Stimulated activated naive CD8-positive, alpha-beta T cell treated with anti-CD3 and anti-CD28 coated beads, Interleukin-15, Interleukin-2, amounts not matched to agents 100 U/mL and 50 U/mL, for 24 hours (primary cell): ENCODE measurements around the gene IFT81.
A peak's percentile ranks its signal among the peaks of the same experiment; 100 is the strongest.

Experiments used
- ATAC-seq: fragments of 150-1000 bp; cut with Tn5 transposase; one replicate; pipeline ENCODE4 v1.10.0; 2021
- DNase-seq: peaks from one replicate; pipeline ENCODE4 v3.0.0; 2021

IFT81 gene

DNA sequence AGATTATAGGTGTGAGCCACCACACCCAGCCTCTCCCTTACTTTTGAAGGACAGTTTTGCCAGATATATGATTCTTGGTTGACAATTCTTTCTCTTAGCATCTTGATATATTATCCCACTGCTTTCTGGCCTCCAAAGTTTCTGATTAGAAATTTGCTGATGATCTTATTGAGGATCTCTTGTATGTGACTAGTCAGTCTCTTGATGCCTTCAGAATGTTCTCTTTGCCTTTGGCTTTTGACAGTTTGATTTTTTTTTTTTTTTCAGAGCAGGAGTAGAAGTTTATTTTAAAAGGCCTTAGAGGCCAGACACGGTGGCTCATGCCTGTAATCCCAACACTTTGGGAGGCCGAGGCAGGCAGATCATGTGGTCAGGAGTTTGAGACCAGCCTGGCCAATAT, 32.6 kb downstream of the IFT81 start:
- ATAC-seq (no peak), DNase-seq (no peak)

DNA sequence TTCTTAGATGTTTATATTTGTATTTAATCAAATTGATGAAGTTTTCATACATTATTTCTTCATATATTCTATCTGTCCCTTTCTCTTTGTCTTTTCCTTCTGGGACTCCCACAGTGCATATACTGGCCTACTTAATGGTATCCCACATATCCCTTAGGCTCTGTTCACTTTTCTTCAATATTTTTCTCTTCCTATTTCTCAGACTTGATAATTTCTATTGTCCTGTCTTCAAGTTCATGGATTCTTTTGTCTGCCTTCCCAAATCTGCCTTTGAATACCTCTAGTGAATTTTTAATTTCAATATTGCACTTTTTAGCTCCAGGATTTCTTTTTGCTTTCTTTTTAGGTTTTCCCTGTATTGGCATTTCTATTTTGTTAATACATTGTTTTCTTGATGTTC, 33.4 kb downstream of the IFT81 start:
- no peak for ATAC-seq

DNA sequence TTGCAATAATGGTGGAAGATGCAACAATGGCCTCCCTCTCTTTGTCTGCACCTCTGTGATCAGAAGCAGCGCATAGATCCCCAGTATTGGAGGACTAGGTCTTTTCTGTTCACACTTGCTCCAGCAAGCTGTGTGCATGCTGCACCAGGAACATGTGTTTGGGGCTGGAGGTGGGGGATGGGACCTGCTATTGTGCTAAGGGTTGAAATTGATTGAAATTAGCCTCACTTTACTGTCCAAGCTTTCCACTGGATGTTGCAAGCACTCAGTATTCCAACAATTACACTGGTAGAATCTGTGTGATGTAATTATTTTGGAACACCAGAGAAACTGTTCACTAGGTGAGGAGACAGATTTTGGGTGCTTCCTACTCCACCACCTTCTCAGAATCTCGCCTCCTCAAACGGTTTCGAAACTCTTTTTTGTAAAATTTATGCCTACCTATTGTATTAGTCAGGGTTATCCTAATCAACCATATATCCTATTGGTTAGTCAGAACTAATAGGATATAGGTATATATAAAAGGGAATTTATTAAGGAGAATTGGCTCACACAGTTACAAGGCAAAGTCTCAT, 35.6 kb downstream of the IFT81 start:
- DNase-seq: no peak
- no peak for ATAC-seq

More for the DNA sequence above, 33.4 kb downstream of the IFT81 start:
- DNase-seq: no peak

DNA sequence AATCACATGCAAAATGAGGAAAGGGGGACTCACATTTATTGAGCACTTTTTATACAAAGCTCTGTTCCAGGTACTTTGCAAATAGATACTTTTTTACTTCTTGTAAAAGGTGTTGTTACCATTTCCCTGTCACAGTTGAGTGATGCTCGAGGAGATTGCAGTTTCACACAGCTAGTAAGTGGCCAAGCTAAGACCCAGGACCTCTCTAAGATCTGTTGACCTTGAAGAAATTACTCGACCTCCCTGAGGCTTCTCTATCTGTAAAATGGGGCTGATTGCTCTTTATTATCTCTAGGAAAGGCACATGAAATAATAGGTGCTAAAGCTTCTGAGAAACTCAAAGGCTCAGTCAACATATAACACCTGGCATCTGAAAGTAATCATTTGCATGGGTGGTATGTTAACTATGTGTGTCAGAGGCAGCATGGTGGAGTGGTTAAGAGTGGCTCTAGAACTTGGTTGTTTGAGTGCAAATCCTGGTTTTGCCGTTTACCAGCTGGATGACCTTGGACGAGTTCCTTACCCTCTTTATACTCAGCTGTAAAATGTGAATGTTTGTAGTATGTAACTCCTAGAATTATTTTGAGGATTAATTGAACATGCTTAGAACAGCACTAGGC, 41.5 kb downstream of the IFT81 start:
- DNase-seq: no peak
- no peak for ATAC-seq

DNA sequence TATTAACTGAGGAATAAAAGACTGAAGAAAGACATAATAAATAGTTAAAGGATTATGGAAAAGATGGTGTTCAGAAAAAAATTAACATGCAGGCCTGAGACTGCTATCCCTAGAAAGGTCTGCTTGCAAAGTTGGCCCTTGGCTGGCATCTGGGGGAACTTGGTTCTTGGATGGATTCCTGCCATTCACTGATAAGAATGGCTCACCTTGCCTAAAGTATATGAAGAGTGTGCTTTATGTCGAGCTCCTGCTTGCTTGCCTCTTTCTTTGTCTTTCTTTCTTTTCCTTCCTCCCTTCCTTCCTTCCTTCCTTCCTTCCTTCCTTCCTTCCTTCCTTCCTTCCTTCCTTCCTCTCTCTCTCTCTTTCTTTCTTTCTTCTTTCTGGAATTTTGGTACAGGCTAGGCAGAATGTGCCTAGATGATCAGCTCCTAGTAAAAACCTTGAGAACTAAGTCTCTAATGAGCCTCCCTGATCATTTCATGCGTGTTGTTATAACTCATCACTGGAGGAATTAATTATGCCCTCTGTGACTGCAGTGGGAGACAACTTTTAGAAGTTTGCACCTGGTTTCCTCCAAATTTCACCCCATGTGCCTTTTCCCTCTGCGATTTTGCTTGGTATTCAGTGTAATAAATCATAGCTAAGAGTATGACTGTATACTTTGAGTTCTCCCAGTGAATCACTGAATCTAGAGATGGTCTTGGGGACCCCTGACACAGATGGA, 44.7 kb downstream of the IFT81 start:
- ATAC-seq: no peak
- DNase-seq: no peak

DNA sequence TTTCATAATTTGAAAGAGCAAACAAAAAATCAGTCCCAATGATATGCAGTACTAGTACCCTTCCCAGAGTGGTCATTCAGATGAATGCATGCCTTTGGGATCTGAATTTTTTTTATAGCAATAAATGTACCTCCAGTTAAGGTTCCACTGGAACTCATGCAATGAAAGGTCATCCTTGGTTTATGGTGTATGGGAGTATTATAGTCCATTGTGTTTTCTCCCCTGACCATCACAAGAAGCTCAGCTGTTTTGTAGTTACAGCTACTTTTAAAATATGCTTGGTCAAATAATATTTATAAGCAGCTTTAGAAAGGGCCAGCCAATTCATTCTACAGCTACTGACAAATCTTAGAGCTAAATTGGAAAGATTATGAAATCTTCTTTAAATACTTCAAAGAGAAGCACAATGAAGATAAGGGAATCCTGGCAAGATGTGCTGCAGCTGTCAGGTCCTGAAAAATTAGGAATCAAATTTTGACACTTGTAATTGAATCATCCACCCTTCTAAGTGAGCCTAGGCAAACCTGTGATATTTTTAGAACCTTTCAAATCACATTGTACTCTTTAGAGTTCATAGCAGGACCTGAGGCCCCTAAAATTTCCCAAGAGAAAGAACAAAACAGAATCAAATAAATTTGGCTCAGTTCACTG, 46.5 kb downstream of the IFT81 start:
- ATAC-seq (no peak), DNase-seq (no peak)

DNA sequence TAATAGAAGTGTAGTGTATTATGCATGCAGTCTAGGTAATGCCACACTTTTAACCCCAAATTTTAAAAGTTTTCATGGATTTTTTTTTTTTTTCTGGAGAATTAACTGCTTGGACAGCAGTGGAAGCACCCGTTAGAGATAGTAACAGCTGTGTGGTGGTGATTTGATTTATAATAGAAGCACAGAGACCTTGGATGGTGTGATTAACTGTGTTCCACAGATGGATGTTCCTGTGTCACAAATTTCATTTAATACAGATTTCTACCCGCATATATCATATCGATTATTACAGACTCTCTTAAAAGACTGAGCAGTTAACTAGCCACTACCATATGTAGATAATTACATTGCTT, 47.0 kb downstream of the IFT81 start:
- ATAC-seq: no peak

DNA sequence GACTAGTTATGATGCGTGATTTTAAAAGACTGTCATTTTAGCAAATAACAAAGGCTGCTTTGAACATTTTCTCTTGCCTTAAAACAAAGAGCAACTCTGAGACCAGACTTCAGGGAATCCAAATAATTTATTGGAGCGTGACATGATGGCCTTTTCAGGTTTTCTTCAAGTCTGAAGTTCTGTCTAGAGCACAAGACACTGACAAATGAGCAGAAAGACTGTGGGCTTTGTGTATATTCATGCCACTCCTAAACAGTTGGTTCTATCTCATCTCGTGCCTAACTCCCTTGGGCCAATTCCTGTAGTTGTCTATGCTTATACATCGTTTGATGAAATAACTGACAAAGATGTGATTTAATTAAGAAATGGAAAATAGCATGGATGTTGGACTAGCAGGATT, 47.5 kb downstream of the IFT81 start:
- ATAC-seq (no peak), DNase-seq (no peak)

More for the DNA sequence above, 47.0 kb downstream of the IFT81 start:
- DNase-seq: no peak

DNA sequence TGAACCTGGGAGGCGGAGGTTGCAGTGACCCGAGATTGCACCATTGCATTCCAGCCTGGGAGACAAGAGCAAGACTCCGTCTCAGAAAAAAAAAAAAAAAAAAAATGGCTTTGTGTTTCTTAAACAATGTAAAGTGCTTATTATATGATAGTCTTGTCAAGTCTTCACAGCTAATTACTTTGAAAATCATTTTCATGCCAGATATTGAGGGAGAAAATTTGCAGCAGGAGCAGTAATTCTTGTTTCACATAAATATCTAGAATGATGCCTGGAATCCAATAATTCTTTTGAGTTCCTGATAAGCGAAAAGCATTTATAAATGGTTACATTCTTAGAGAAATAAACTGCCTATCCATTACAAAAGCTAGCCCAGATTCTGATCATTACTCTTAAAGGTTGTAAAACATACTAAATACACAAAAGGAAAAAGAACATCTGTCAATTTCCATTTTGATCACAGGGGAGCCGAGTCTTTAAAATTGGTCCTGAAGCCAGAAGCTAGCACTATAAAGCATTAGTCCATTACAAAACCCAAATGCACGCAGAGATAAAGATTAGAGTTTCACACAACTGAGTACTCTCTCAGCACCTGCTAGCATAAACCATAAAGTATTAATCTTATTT, 50.3 kb downstream of the IFT81 start:
- ATAC-seq (no peak), DNase-seq (no peak)

DNA sequence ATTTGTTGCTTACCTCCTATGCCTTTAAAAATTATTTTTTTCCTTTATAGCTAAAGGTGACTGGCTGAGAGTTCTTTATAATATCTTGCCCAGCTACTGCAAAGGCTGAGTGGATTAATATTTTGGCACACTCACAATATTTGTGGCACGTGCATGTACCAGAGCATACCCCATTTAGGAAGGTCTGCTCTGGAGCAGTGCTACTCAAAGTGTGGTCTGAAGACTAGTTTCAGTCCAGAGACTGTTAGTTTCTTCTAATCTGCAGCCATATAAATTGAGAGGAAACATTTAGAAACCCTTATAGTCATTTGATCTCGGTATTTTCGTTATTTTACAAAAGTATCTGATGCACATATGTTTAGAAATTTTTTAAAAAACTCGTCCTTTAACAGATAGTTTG, 51.0 kb downstream of the IFT81 start:
- ATAC-seq (no peak), DNase-seq (no peak)

DNA sequence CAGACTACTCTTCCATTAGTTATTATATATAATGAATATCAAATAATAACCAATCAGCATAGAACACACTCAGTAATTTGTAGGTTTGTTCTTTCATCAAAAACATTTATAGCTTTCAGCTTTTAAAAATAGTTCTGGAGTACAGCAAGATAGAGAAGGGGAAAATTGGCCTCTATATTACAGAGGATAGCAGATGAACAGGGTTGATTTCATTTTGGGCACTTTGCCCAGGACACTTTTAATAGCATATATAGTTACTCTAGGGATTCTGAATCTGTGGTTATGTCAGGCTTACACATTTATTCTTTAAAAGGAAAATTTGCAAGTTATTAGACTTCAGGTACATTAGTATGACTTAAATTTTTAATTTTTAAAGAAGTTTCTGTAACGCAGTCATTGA, 52.6 kb downstream of the IFT81 start:
- no peak for DNase-seq
- ATAC-seq: no peak

DNA sequence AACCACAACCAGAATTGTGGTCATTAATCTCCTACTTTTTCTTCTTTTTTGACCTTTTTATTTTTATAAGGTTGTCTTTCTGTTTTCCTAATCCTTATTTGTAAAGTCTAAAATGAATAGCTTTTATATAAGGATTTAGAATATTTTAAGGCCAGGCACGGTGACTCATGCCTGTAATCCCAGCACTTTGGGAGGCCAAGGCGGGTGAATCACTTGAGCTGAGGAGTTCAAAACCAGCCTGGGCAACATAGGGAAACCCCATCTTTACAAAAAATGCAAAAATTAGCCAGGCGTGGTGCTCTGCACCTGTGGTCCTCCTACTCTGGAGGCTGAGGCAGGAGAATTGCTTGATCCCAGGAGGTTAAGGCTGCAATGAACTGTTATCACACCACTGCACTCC, 55.1 kb downstream of the IFT81 start:
- ATAC-seq: no peak
- DNase-seq: peak; percentile 6

DNA sequence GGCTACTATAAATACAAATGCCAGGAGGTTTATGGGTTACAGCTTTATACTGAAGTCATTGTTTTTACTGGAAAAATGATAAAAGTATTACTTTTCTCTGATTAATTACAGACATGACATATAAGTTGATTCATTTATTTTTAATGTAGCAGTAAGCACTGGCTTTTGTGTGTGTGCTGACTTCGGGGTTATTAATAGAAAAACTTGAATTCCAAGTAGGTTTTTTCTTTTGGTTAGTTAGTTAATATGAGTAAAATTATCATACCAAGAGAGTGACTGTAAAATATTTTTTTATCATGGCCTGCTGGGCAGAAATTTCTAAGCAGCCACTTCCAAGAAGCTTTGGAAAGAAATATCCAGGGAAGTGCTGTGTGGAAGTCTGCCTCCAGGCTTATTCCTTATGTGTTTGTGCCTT, 56.4 kb downstream of the IFT81 start:
- no peak for ATAC-seq
- no peak for DNase-seq

DNA sequence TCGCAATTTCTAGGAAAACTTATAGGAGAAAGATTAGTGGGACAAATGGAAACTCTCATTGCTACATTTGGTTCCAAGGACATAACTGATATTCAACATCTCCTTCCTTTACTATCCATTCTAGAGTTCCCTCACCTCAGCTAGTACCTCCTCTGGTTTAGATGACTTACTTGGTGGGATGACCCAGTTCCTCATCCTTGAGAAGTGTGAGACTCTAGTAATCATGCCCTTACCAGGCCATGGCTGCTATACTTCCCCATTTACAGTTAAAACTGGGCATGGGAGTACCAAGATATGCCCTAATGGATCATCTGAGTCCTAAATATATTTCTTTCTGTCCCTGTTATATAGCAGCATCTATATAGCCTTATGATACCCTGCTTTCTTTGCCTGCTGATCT, 58.1 kb downstream of the IFT81 start:
- no peak for ATAC-seq
- DNase-seq: no peak

DNA sequence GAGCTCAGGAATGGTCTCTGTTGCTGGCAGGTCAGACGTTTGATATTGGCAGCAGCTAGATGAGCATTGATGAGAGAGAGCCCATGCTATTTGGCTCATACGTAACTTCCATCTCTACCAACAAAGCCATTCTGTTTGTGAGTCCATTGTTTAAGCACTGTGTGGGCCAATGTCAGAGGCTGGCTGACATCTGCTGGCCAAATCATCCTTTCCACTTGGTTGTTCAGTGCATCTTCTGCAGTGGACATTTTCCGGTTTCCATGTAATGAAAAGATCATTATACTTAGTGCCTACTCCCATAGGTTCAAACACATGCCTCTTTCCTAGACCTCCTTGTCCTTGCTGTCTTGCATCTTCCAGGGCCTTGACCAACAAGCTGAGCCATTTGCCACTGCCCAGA, 59.2 kb downstream of the IFT81 start:
- DNase-seq: no peak
- ATAC-seq: no peak

DNA sequence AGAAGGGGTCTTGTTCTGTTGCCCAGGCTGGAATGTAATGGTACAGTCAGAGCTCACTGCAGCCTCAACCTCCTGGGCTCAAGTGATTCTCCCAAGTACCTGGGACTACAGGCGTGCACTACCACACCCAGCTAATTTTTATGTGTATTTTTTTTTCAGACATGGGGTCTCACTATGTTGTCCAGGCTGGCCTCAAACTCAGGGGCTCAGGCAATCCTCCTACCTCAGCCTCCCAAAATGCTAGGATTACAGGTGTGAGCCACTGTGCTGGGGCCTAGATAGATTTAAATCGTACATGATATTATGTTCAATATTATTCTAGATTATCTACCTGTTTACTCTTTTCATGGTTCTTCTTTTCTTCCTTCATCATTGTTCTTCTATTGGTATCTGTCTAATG, 61.5 kb downstream of the IFT81 start:
- DNase-seq (no peak), ATAC-seq (no peak)

DNA sequence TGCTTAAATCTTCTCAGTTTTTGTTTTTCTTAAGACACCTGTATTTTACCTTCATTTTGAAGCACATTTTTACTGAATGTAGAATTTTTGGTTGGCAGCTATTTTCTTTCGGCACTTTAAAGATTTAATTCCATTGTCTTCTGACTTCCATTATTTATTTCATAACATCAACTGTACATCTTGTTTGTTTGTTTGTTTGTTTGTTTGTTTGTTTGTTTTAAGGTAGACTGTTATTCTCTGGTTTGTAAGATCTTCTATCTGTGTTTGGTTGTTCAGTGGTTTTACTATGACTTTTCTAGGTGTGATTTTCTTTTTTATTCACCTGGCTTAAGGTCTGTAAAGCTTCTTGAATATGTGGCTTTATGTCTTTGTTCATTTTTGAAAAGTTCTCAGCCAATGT, 61.9 kb downstream of the IFT81 start:
- ATAC-seq (no peak), DNase-seq (no peak)

DNA sequence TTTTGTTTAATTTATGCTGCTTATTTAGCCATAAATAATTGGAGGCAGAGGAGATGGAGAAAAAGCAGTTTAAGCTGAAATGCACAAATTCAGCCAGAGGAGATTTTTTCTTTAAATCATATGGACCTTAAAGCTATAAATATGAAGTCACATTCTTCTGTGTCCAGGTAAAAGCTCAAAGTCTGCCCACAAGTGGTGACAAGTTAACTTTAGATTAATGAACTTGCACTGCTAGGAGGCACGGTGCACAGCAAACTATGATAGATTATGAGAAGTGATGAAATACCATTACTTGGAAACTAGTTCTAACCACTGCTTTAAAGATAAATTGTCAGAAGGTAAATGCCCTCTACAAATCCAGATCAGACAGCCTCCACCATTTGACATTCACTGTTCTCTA, 69.0 kb downstream of the IFT81 start:
- no peak for ATAC-seq
- DNase-seq: no peak

DNA sequence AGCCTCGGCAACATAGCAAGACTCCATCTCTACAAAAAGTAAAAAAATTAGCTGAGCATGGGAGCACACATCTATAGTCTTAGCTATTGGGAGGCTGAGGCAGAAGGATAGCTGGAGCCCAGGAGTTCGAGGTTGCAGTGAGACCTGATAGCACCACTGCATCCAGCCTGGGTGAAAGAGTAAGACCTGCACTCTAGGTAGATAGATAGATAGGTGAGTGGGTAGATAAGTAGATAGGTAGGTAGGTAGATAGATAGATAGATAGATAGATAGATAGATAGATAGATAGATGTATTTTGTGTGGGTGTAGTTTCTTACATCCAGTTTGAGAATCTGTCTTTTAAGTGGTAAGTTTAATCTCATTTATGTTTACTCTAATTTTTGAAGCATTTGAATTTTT, 72.8 kb downstream of the IFT81 start:
- ATAC-seq: no peak
- DNase-seq: no peak

DNA sequence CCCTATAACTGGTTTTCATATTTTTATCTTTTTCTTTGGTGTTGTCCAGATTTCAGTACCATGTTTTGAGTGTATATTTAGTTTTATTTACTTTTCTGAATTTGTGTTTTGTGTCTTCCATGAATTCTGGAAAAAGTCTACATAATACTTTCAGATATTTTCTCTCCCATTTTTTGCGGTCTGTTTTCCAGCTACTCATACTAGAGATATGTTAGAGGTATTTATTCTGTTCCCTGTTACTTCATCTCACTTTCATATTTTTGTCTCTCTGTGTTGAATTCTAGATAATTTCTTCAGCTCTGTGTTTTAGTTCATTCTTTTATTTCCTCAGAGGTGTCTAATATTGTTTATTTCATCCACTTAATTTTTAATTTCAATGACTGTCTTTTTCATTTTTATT, 74.2 kb downstream of the IFT81 start:
- DNase-seq (no peak), ATAC-seq (no peak)

DNA sequence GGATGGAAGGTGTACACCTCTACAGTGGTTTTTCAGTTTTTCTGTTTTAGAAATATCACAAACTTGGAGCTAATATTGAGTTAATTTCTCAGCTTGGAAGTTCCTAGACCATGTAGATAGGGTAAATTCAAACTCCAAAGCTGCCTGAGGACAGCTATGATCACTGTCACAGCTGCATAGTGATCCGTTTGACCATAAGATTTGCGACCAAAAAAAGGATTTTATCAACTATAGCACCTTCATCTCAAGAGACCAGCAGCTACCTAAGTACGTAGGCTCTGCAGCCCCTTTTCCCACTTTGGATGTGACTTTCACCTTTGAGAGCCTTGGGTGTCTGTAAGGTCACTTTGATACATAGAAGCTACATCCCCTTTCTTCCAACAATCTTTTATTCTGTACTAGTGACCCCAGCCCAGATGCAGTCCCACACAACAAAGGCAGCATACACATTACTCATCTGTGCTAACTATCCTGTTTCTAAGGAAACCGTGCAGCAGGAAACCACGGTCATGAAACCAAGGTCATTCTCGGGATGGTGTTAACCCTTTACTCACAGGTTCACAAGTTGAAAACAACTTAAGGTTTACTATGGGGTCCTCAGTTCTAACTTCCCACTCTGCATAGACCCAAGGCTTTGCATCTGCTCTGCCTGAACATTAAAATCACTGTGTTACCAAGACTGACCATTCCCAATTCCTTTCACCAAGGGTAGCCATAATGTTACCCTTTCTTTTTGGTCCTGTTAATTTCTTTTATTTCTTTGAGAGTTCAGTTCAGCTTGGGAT, 75.4 kb downstream of the IFT81 start:
- DNase-seq (no peak), ATAC-seq (peak; percentile 49)

DNA sequence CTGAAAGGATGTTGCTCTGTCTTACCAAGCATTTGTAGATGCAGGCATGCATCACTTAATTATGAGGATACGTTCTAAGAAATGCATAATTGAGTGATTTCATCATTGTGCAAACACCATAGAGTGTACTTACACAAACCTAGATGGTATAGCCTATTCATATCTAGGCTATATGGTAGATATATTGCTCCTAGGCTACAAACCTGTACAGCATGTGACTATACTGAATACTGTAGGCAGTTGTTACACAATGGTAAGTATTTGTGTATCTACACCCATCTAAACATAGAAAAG, 75.9 kb downstream of the IFT81 start:
- DNase-seq (no peak), ATAC-seq (no peak)

DNA sequence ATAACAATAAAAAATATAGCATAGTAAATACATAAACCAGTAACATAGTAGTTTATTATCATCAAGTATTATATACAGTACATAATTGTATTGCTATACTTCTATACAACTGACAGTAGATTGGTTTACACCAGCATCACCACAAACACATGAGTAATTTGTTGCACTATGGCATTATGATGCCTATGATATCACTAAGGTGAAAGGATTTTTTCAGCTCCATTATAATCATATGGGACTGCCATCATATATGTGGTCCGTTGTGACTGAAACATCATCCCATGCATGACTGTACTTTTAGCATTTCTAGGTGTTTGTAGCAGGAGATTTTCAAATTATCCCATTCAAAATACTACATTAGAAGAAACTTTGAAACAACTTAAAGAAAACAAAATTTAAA, 77.8 kb downstream of the IFT81 start:
- DNase-seq: no peak
- ATAC-seq: no peak
